ENCODE data around the gene LRBA. TPM values are rescaled to one million over a fixed set of nuclear protein-coding genes. Genes with fewer than 3 reads are reported as not detected.

The LRBA gene
- total and polyA plus RNA-seq, 9 donors = 20.7 to 30.5 (median 27.7) TPM

Other genes starting within 250 kb of the LRBA start
- gene RPS3A, start 84.3 kb upstream of the LRBA start, total RNA-seq = 7,127 TPM
- 1,000 to 10,000 TPM; 5,016 to 6,698 (median 5,425) TPM for gene RPS3A, start 84.3 kb upstream of the LRBA start, polyA plus RNA-seq (ENCODE audit: insufficient read depth in 1 of 8, insufficient read length in 8 of 8, low replicate concordance in 1 of 8)

Measured in muscle of leg (tissue), 9 donors.